CD4-positive, alpha-beta T cell treated with Interferon gamma for 1 hour (primary cell): ENCODE results near the gene NLRP5.
"Not testable (repeated sequence)": the region's sequence is repeated elsewhere in the genome, so short reads cannot be mapped to it uniquely, and the experiment has no call there.

Source experiments
- DNase-seq: peaks from one replicate; pipeline ENCODE4 v3.0.0-alpha.2; 2020

The NLRP5 gene

GRCh38 chr19:55986487-55986886 is at the start of gene NLRP5:
Gene NLRP5, plus strand, starts transcription at chr19:55986775.
- DNase-seq, result no peak

- no peak for DNase-seq
These were observed 47.4 kb upstream of the NLRP5 start for GRCh38 chr19:55939206-55939605.

- no peak for DNase-seq
These were observed 46.3 kb upstream of the NLRP5 start for GRCh38 chr19:55940306-55940705.

- no peak for DNase-seq
These were observed 39.0 kb upstream of the NLRP5 start, which contains the start of gene NLRP8 for GRCh38 chr19:55947532-55947931. Gene NLRP8, plus strand, starts transcription at chr19:55947832.

DNA sequence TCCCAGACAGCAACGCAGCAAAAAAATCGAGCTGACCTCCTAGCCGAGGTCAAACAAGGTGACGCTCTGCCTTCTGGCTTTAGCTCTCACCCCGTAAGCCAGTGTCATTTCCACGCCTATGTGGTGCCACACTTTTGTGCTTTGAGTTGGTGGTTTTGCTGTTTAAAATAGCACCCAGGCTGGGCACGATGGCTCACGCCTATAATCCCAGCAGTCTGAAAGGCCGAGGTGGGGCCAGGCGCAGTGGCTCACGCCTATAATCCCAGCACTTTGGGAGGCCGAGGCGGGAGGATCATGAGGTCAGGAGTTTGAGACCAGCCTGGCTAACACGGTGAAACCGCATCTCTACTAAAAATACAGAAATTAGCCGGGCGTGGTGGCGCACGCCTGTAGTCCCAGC is 36.0 kb upstream of the NLRP5 start:
- DNase-seq, result not testable (repeated sequence)

DNA sequence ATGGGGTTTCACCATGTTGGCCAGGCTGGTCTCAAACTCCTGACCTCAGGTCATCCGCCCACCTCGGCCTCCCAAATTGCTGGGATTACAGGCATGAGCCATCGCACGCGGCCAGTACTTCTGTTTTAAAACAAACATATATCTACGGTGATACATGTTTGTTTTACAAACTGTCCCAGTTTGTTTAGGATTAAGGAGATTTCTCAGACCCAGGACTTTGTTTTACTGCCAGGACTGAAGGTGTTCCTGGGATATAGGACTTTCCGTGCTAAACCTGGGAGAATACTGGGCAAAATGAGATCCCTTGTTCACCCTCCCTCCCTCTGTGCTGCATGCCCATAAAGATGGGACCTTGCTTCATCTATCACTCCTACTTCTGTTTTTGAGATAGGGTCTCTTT is 30.1 kb upstream of the NLRP5 start:
- no peak for DNase-seq

- DNase-seq, result no peak
These were observed 28.2 kb upstream of the NLRP5 start for GRCh38 chr19:55958356-55958755.

GRCh38 chr19:55959996-55960675 is 26.4 kb upstream of the NLRP5 start:
- no peak for DNase-seq

GRCh38 chr19:55962186-55962585 is 24.4 kb upstream of the NLRP5 start:
- no peak for DNase-seq

GRCh38 chr19:55973982-55974381 is 12.6 kb upstream of the NLRP5 start:
- DNase-seq, result no peak

GRCh38 chr19:55980415-55980814 is 6.2 kb upstream of the NLRP5 start:
- no peak for DNase-seq

DNA sequence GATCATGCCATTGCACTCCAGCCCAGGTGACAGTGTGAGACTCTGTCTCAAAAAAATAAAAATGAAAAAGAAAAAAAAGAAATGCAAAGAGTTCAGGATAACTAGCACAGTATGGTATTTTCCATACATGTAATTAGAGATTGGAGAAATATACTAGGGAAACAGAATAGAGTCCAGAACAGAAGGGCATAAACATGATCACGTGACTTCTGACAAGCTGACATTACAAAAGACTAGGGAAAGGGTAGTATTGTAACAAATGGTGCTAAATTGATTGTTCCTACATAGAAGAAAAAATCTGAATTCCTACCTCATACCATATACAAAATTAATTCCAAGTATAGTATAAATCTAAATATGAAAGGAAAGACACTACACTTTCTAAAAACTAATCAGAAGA is 1.3 kb upstream of the NLRP5 start:
- no peak for DNase-seq

DNA sequence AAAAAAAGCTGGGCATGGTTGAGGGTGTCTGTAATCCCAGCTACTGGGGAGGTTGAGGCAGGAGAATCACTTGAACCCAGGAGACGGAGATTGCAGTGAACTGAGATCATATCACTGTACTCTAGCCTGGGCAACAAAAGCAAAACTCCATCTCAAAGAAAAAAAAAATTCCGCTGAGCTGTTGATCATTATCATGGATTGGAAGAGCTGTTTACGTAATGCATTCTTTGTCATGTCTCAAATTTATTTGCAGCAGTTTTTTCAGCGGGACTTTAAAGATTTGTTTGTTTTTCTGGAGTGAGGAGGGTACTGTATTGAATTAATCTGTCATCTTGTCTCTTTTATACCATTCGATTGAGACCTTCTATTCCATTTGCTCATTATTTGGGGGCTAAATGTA is 4.3 kb downstream of the NLRP5 start:
- DNase-seq, result no peak

- DNase-seq, result no peak
These were observed 6.9 kb downstream of the NLRP5 start for GRCh38 chr19:55993492-55993891.

DNA sequence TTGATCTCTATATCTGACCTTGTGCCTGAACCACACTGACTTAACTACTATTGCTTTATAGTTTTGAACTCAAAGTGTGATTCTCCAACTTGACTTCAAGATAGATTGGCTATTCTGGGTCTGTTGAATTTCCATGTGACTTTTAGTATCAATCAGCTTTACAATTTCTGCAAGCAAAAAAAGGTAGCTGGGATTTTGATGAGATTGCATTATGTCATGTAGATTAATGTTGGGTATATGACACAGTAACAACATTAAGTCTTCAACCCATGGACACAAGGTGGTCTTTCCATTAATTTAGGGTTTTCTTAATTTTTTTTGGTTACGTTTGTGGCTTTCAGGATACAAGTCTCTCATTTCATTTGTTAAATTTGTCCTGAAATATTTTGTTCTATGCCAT is 28.2 kb downstream of the NLRP5 start:
- no peak for DNase-seq

DNA sequence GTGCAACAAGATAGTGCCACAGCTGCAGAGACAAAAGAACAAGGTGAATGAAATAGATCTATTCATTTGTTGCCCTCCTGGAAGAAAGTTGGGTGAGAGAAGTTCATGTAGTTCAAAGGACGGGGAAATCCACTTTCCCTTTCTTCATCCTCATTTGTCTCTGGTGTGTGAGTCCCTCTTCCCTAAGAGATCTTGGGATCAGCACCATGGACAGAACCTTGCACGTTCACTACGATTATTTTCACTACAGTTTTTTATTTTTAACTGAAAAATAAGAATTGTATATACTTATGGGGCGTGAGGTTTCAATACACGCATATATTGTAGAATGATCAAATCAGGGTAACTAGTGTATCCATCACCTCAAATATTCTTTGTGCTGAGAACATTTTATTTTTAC is 29.2 kb downstream of the NLRP5 start:
- no peak for DNase-seq

DNA sequence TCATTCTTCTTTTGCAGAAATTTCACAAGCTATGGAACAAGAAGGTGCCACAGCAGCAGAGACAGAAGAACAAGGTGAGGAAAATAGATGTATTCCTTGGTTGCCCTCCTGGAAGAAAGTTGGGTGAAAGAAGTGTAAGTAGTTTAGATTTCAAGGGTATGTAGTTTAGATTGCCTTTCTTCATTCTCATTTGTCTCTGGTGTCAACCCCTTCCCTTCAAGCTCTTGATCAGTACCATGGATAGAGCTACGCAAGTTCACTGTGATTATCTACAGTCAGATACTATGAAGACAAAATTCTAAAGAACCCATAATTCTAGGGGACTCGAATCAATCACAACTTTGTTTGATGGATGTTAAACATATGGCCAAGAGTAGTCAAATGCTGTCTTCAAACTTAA is 32.8 kb downstream of the NLRP5 start:
- not testable (repeated sequence) for DNase-seq

- DNase-seq, result not testable (repeated sequence)
These were observed 33.9 kb downstream of the NLRP5 start for GRCh38 chr19:56020355-56020975.

- no peak for DNase-seq
These were observed 40.2 kb downstream of the NLRP5 start for GRCh38 chr19:56026769-56027168.

DNA sequence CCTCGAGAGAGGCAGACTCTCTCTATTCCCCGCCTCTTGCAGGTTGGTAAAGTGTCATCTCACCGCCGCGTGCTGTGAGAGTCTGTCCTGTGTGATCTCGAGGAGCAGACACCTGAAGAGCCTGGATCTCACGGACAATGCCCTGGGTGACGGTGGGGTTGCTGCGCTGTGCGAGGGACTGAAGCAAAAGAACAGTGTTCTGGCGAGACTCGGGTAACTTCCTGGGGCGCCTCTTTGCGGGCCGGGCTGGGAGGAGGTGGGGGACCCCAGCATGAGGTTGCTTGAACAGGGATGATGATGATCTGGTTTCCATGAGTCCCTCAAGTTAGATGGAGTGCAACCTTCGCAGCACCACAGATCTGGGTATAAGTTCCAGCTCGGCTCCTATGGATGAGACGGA is 67.0 kb downstream of the NLRP5 start:
- DNase-seq, result no peak

DNA sequence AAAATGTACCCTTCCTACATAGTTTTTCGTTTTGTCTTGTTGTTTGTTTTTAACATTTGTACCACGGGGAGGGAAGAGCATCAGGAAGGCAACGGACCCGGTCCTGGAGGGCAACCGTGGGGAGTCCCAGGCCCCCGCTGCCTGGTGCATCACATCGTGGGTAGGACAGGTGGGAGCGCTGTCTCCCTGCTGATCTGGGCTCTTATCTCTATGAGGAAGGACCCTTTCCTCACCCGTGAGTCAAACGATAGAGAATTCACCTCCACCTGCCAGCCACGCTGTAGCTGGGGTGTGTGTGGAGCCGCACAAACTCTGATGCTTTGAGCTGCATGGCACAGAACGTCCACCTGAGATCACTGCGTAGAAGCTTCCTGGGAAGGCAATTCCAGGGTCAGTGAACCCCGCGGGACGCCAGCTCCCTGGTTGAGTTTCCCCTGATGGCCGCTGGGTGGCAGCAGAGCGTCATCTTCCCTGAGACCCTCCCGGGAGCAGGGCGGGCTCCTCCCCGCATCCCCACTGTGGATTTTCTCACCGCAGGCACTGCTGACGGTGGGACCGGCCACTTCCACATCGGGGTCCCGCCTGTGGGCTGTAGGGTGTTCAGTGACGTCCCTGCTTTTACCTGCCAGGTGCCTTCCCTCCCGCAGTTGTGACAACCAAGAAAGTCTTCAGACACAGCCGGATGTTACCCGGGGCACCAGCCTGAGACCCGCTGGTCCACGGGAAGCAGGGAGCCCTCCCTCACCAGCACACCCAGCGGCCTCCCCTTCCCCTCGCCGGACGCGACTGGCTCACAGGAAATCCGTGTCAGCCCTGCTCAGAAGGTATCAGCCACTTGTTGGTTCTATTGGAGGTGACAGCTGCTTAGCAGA is 79.8 kb downstream of the NLRP5 start:
- peak; percentile 47 for DNase-seq

DNA sequence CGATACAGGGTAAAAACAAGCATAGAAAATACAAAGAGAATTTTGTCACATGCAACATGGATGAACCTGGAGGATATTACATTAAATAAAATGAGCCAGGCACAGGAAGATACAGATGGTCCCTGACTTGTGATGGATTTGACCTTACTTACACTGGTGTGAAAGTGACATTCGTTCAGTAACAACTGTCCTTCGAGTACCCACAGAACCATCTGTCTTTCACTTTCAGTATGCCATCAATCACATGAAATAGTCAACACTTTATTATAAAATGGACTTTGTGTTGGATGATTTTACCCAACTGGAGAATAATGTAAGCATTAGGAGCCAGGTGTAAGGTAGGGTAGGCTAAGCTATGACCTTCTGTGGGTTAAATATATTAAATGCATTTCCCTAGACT is 83.1 kb downstream of the NLRP5 start:
- no peak for DNase-seq

- DNase-seq, result no peak
These were observed 84.6 kb downstream of the NLRP5 start for GRCh38 chr19:56071151-56071550.

- DNase-seq, result peak; percentile 30
These were observed 89.9 kb downstream of the NLRP5 start for GRCh38 chr19:56076498-56076897.
